Measurements from ENCODE around the gene FIGNL2.

The FIGNL2 gene

GRCh38 chr12:51855586-51856428, 7.3 kb upstream of the FIGNL2 start:
- H3K4me2 ChIP-seq (ENCODE audit: insufficient read depth, low read length, poor library complexity, severe bottlenecking): peak overlapping the region; percentile 53
- no peak overlapping the region for H3K4ac ChIP-seq (ENCODE audit: low read length)
- H3K9me3 ChIP-seq (replicated peaks in 1 of 2; ENCODE audit: control insufficient read depth in 2 of 2, insufficient read depth in 1 of 2, low read depth in 1 of 2, low read length in 2 of 2): no peaks in the 10 kb centered on the region
- no peaks in the 10 kb centered on the region for H3K79me1 ChIP-seq (ENCODE audit: low read depth, low read length)
- peak; percentile 79 for DNase-seq (ENCODE audit: low spot score)
- no peak overlapping the region for H2BK5ac ChIP-seq (ENCODE audit: low read length)
- no peak overlapping the region for H2BK15ac ChIP-seq (ENCODE audit: low read length)
- peak overlapping the region in 1 of 2 donors; percentile 37 for H3K4me3 ChIP-seq (ENCODE audit: low read length in 2 of 2)
- no peak overlapping the region for H2BK120ac ChIP-seq (ENCODE audit: low read depth, low read length)
- peak overlapping the region; percentile 8 for H2BK12ac ChIP-seq (ENCODE audit: low read length)
- H3K27me3 ChIP-seq (ENCODE audit: control insufficient read depth in 3 of 3, insufficient read depth in 3 of 3, low read depth in 1 of 3, low read length in 3 of 3): no peaks in the 10 kb centered on the region
- no peak overlapping the region for H3K23ac ChIP-seq (ENCODE audit: low read depth, low read length, poor library complexity)
- H4K91ac ChIP-seq (ENCODE audit: low read depth, low read length, poor library complexity): no peak overlapping the region
- whole genome bisulfite sequencing, 2 donors (ENCODE audit: extremely low coverage in 2 of 2, insufficient read length in 2 of 2, insufficient replicate concordance in 1 of 2): no CpG with 5 or more reads among the region's 21 CpGs
- H3K4me1 ChIP-seq (ENCODE audit: control insufficient read depth in 2 of 2, insufficient read depth in 1 of 2, low read depth in 1 of 2, low read length in 2 of 2): peaks cover 9 to 14% of the 10 kb centered on the region in 2 donors
- H3K9ac ChIP-seq (ENCODE audit: low read depth, low read length, poor library complexity): peak overlapping the region; percentile 32
- no peak overlapping the region for H3K14ac ChIP-seq (ENCODE audit: low read length)
- peak overlapping the region; percentile 44 for H2AFZ ChIP-seq (ENCODE audit: low read length)
- no peak overlapping the region for H4K8ac ChIP-seq (ENCODE audit: low read depth, low read length)
- H3K36me3 ChIP-seq (replicated peaks in 1 of 2; ENCODE audit: control insufficient read depth in 2 of 2, insufficient read depth in 2 of 2, low read length in 2 of 2): peaks cover 1 to 9% of the 10 kb centered on the region in 2 donors
- H2AK5ac ChIP-seq (ENCODE audit: low read depth, low read length): no peak overlapping the region
- H3K18ac ChIP-seq (ENCODE audit: low read length): peak overlapping the region; percentile 78
- H3K27ac ChIP-seq (replicated peaks; ENCODE audit: low read length): peak overlapping the region; percentile 84

GRCh38 chr12:51852404-51853137, 4.1 kb upstream of the FIGNL2 start:
- Histone ChIP-seq H3K14ac (ENCODE audit: low read length) (no peak overlapping the region), H2AFZ (ENCODE audit: low read length) (no peak overlapping the region), H3K9me3 (replicated peaks in 1 of 2; ENCODE audit: control insufficient read depth in 2 of 2, insufficient read depth in 1 of 2, low read depth in 1 of 2, low read length in 2 of 2) (no peaks in the 10 kb centered on the region), H4K8ac (ENCODE audit: low read depth, low read length) (no peak overlapping the region), H3K4ac (ENCODE audit: low read length) (no peak overlapping the region), H2BK5ac (ENCODE audit: low read length) (no peak overlapping the region), H3K23ac (ENCODE audit: low read depth, low read length, poor library complexity) (no peak overlapping the region), H2BK12ac (ENCODE audit: low read length) (no peak overlapping the region), H3K36me3 (replicated peaks in 1 of 2; ENCODE audit: control insufficient read depth in 2 of 2, insufficient read depth in 2 of 2, low read length in 2 of 2) (peaks cover 2 to 15% of the 10 kb centered on the region in 2 donors), H2BK15ac (ENCODE audit: low read length) (no peak overlapping the region), H3K4me3 (ENCODE audit: low read length in 2 of 2) (peak overlapping the region in 1 of 2 donors; percentile 3), H2AK5ac (ENCODE audit: low read depth, low read length) (peak overlapping the region; percentile 9), H4K91ac (ENCODE audit: low read depth, low read length, poor library complexity) (no peak overlapping the region), H3K27me3 (ENCODE audit: control insufficient read depth in 3 of 3, insufficient read depth in 3 of 3, low read depth in 1 of 3, low read length in 3 of 3) (no peaks in the 10 kb centered on the region), H3K4me2 (ENCODE audit: insufficient read depth, low read length, poor library complexity, severe bottlenecking) (no peak overlapping the region), H3K9ac (ENCODE audit: low read depth, low read length, poor library complexity) (no peak overlapping the region), H3K4me1 (ENCODE audit: control insufficient read depth in 2 of 2, insufficient read depth in 1 of 2, low read depth in 1 of 2, low read length in 2 of 2) (peaks cover 17 to 24% of the 10 kb centered on the region in 2 donors), H3K79me1 (ENCODE audit: low read depth, low read length) (no peaks in the 10 kb centered on the region), H3K18ac (ENCODE audit: low read length) (peak overlapping the region; percentile 23), H2BK120ac (ENCODE audit: low read depth, low read length) (no peak overlapping the region), H3K27ac (replicated peaks; ENCODE audit: low read length) (no peak overlapping the region)
- no peak for DNase-seq (ENCODE audit: low spot score)
- no CpG with 5 or more reads among the region's 5 CpGs for WGBS, 2 donors (ENCODE audit: extremely low coverage in 2 of 2, insufficient read length in 2 of 2, insufficient replicate concordance in 1 of 2)

DNA sequence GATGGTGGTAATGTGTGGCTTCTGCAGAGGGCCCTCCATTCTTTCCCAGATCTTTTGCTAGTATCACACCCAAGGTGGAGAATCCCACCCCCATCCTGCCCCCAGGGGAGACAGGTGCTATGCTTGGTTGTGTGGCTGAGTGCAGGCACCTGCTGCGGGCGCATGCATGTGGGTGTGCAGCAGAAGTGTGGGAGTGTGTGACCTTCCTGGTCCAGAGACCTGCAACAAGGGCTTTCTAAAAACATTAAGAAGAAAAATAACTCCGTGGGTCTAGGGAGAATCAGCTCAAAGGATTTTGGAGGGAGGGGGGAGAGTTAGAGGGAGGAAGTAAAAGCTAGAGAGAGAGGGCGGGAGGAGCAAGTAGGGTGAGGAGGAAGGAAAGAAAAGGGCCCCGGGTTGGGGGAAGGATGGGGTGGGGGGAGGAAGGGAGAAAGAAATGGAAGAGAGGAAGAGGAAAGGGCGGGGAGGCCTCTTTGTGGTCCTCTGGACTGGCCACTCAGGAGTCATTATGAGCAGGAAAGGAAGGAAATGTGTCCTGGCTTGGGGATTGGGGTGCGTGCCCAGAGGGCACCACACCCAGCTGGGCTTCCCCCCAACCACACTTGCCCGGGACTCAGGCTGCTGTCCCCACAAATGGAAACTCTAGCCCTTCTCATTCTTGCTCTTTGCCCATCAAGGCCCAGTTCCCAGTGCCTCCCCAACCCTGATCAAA, 3.1 kb upstream of the FIGNL2 start:
- Histone ChIP-seq H3K23ac (ENCODE audit: low read depth, low read length, poor library complexity) (no peak overlapping the region), H3K18ac (ENCODE audit: low read length) (peak overlapping the region; percentile 23), H3K27ac (replicated peaks; ENCODE audit: low read length) (no peak overlapping the region), H2BK15ac (ENCODE audit: low read length) (no peak overlapping the region), H3K4me1 (ENCODE audit: control insufficient read depth in 2 of 2, insufficient read depth in 1 of 2, low read depth in 1 of 2, low read length in 2 of 2) (peaks cover 19 to 25% of the 10 kb centered on the region in 2 donors), H3K4me3 (ENCODE audit: low read length in 2 of 2) (no peak overlapping the region), H2AFZ (ENCODE audit: low read length) (no peak overlapping the region), H3K79me1 (ENCODE audit: low read depth, low read length) (peaks cover 3% of the 10 kb centered on the region), H2BK120ac (ENCODE audit: low read depth, low read length) (no peak overlapping the region), H2AK5ac (ENCODE audit: low read depth, low read length) (no peak overlapping the region), H3K14ac (ENCODE audit: low read length) (no peak overlapping the region), H3K9me3 (replicated peaks in 1 of 2; ENCODE audit: control insufficient read depth in 2 of 2, insufficient read depth in 1 of 2, low read depth in 1 of 2, low read length in 2 of 2) (no peaks in the 10 kb centered on the region), H2BK5ac (ENCODE audit: low read length) (no peak overlapping the region), H3K27me3 (ENCODE audit: control insufficient read depth in 3 of 3, insufficient read depth in 3 of 3, low read depth in 1 of 3, low read length in 3 of 3) (no peaks in the 10 kb centered on the region), H4K8ac (ENCODE audit: low read depth, low read length) (no peak overlapping the region), H3K9ac (ENCODE audit: low read depth, low read length, poor library complexity) (no peak overlapping the region), H3K4ac (ENCODE audit: low read length) (no peak overlapping the region), H2BK12ac (ENCODE audit: low read length) (no peak overlapping the region), H4K91ac (ENCODE audit: low read depth, low read length, poor library complexity) (no peak overlapping the region), H3K36me3 (replicated peaks in 1 of 2; ENCODE audit: control insufficient read depth in 2 of 2, insufficient read depth in 2 of 2, low read length in 2 of 2) (peaks cover 2 to 16% of the 10 kb centered on the region in 2 donors), H3K4me2 (ENCODE audit: insufficient read depth, low read length, poor library complexity, severe bottlenecking) (no peak overlapping the region)
- DNase-seq (ENCODE audit: low spot score): no peak
- no CpG with 5 or more reads among the region's 8 CpGs for WGBS, 2 donors (ENCODE audit: extremely low coverage in 2 of 2, insufficient read length in 2 of 2, insufficient replicate concordance in 1 of 2)
